Cardiac fibroblast (primary cell): Measurements from ENCODE around the gene SYPL2.
A peak's percentile ranks its signal among the peaks of the same experiment; 100 is the strongest.

ENCODE experiments used
- DNase-seq, 2 donors: peaks; one replicate each; pipeline versions ENCODE4 v3.0.0 to v3.0.0-alpha.2; 2010; ENCODE audit warnings: low read depth in 2 of 2
- H3K4me3 ChIP-seq, 2 donors: replicated peaks in 1 of 2; 1 replicate in 1 of 2; 2 replicates in 1 of 2; pipeline ENCODE4 v1.5.1; 2011; ENCODE audit warnings: low read depth in 2 of 2, low read length in 2 of 2, mild to moderate bottlenecking in 2 of 2, moderate library complexity in 1 of 2
- CTCF ChIP-seq: IDR thresholded peaks from one replicate; pipeline ENCODE4 v1.5.1; 2011; ENCODE audit warnings: low read depth, mild to moderate bottlenecking, low read length, inconsistent platforms

SYPL2 gene

GRCh38 chr1:109447524-109447923 lies 18.8 kb upstream of the SYPL2 start:
- no peak for DNase-seq
- no peak for TF ChIP-seq CTCF
- no peak overlapping the region for H3K4me3 ChIP-seq

- no peak for TF ChIP-seq CTCF
- no peak overlapping the region for H3K4me3 ChIP-seq
- no peak for DNase-seq
Measured at GRCh38 chr1:109454497-109455133, 11.7 kb upstream of the SYPL2 start.

GRCh38 chr1:109457819-109458218 lies 8.5 kb upstream of the SYPL2 start:
- no peak for DNase-seq
- no peak overlapping the region for H3K4me3 ChIP-seq
- TF ChIP-seq CTCF: no peak

GRCh38 chr1:109466125-109466451 lies 258 bp upstream of the SYPL2 start:
- no peak for DNase-seq
- peak overlapping the region; percentile 46 to 47 for H3K4me3 ChIP-seq
- TF ChIP-seq CTCF: no peak

GRCh38 chr1:109467301-109467777 lies 993 bp downstream of the SYPL2 start:
- H3K4me3 ChIP-seq: no peak overlapping the region
- no peak for TF ChIP-seq CTCF
- DNase-seq: no peak

- no peak for TF ChIP-seq CTCF
- no peak for DNase-seq
- H3K4me3 ChIP-seq: no peak overlapping the region
Measured at GRCh38 chr1:109468061-109468460, 1.7 kb downstream of the SYPL2 start.

GRCh38 chr1:109468903-109469302 lies 2.6 kb downstream of the SYPL2 start:
- TF ChIP-seq CTCF: no peak
- H3K4me3 ChIP-seq: no peak overlapping the region
- no peak for DNase-seq
